T-helper 1 cell treated with Interleukin-12 subunit alpha and Interleukin-12 subunit beta and Interleukin-4 antibody, amounts not matched to agents 30 μg/mL and 1 μg/mL, for 36 hours (primary cell): ENCODE data around the gene CTNNBIP1.
A peak's percentile ranks its signal among the peaks of the same experiment; 100 is the strongest.

Experiments used
- H3K27ac Mint-ChIP-seq: one replicate; pipeline ENCODE4 v1.8.0; 2021; ENCODE audit warnings: mild to moderate bottlenecking, mixed read lengths
- H3K27me3 Mint-ChIP-seq: one replicate; pipeline ENCODE4 v1.8.0; 2021; ENCODE audit warnings: low read depth, mixed read lengths
- H3K36me3 Mint-ChIP-seq: one replicate; pipeline ENCODE4 v1.8.0; 2021; ENCODE audit warnings: low read depth, mixed read lengths
- H3K4me1 Mint-ChIP-seq: one replicate; pipeline ENCODE4 v1.8.0; 2021; ENCODE audit warnings: low read depth, mixed read lengths
- H3K4me3 Mint-ChIP-seq: one replicate; pipeline ENCODE4 v1.8.0; 2021; ENCODE audit warnings: mild to moderate bottlenecking, moderate library complexity, mixed read lengths
- H3K9me3 Mint-ChIP-seq: one replicate; pipeline ENCODE4 v1.8.0; 2021; ENCODE audit warnings: mixed read lengths

Gene CTNNBIP1

GRCh38 chr1:9875636-9876000 lies 34.5 kb downstream of the CTNNBIP1 start:
- H3K9me3 Mint-ChIP-seq, result no peaks in the 10 kb centered on the region
- no peaks in the 10 kb centered on the region for H3K27me3 Mint-ChIP-seq
- no peak overlapping the region for H3K27ac Mint-ChIP-seq
- H3K36me3 Mint-ChIP-seq, result no peaks in the 10 kb centered on the region
- no peak overlapping the region for H3K4me3 Mint-ChIP-seq
- H3K4me1 Mint-ChIP-seq, result peaks cover 6% of the 10 kb centered on the region

GRCh38 chr1:9874959-9875635 lies 35.0 kb downstream of the CTNNBIP1 start:
- Mint-ChIP-seq H3K9me3 (no peaks in the 10 kb centered on the region), H3K27ac (peak overlapping the region; percentile 50), H3K4me3 (no peak overlapping the region), H3K27me3 (no peaks in the 10 kb centered on the region), H3K4me1 (peaks cover 6% of the 10 kb centered on the region), H3K36me3 (no peaks in the 10 kb centered on the region)

GRCh38 chr1:9874412-9874811 lies 35.7 kb downstream of the CTNNBIP1 start:
- Mint-ChIP-seq H3K4me1 (peaks cover 6% of the 10 kb centered on the region), H3K36me3 (no peaks in the 10 kb centered on the region), H3K27ac (no peak overlapping the region), H3K27me3 (no peaks in the 10 kb centered on the region), H3K4me3 (no peak overlapping the region), H3K9me3 (no peaks in the 10 kb centered on the region)

GRCh38 chr1:9873992-9874391 lies 36.1 kb downstream of the CTNNBIP1 start:
- Mint-ChIP-seq H3K36me3 (no peaks in the 10 kb centered on the region), H3K9me3 (no peaks in the 10 kb centered on the region), H3K27me3 (no peaks in the 10 kb centered on the region), H3K27ac (no peak overlapping the region), H3K4me1 (peaks cover 6% of the 10 kb centered on the region), H3K4me3 (no peak overlapping the region)

GRCh38 chr1:9873385-9873784 lies 36.7 kb downstream of the CTNNBIP1 start:
- H3K27ac Mint-ChIP-seq, result no peak overlapping the region
- H3K9me3 Mint-ChIP-seq, result no peaks in the 10 kb centered on the region
- no peak overlapping the region for H3K4me3 Mint-ChIP-seq
- H3K36me3 Mint-ChIP-seq, result no peaks in the 10 kb centered on the region
- no peaks in the 10 kb centered on the region for H3K27me3 Mint-ChIP-seq
- H3K4me1 Mint-ChIP-seq, result peaks cover 6% of the 10 kb centered on the region

- H3K4me1 Mint-ChIP-seq, result peaks cover 6% of the 10 kb centered on the region
- no peak overlapping the region for H3K4me3 Mint-ChIP-seq
- H3K36me3 Mint-ChIP-seq, result no peaks in the 10 kb centered on the region
- H3K27me3 Mint-ChIP-seq, result no peaks in the 10 kb centered on the region
- no peaks in the 10 kb centered on the region for H3K9me3 Mint-ChIP-seq
- H3K27ac Mint-ChIP-seq, result no peak overlapping the region
These were observed 37.5 kb downstream of the CTNNBIP1 start for GRCh38 chr1:9872430-9873165.

- H3K36me3 Mint-ChIP-seq, result no peaks in the 10 kb centered on the region
- H3K27me3 Mint-ChIP-seq, result no peaks in the 10 kb centered on the region
- H3K4me1 Mint-ChIP-seq, result peaks cover 8% of the 10 kb centered on the region
- no peaks in the 10 kb centered on the region for H3K9me3 Mint-ChIP-seq
- no peak overlapping the region for H3K4me3 Mint-ChIP-seq
- H3K27ac Mint-ChIP-seq, result no peak overlapping the region
These were observed 38.2 kb downstream of the CTNNBIP1 start for GRCh38 chr1:9871707-9872425.

- Mint-ChIP-seq H3K27ac (no peak overlapping the region), H3K27me3 (no peaks in the 10 kb centered on the region), H3K9me3 (no peaks in the 10 kb centered on the region), H3K4me3 (no peak overlapping the region), H3K36me3 (no peaks in the 10 kb centered on the region), H3K4me1 (peaks cover 9% of the 10 kb centered on the region)
These were observed 39.0 kb downstream of the CTNNBIP1 start for GRCh38 chr1:9871021-9871420.

- Mint-ChIP-seq H3K4me3 (no peak overlapping the region), H3K27me3 (no peaks in the 10 kb centered on the region), H3K9me3 (no peaks in the 10 kb centered on the region), H3K27ac (no peak overlapping the region), H3K4me1 (peaks cover 7% of the 10 kb centered on the region), H3K36me3 (no peaks in the 10 kb centered on the region)
These were observed 39.5 kb downstream of the CTNNBIP1 start for GRCh38 chr1:9870572-9870971.

- Mint-ChIP-seq H3K27ac (no peak overlapping the region), H3K4me1 (peaks cover 3% of the 10 kb centered on the region), H3K9me3 (no peaks in the 10 kb centered on the region), H3K27me3 (no peaks in the 10 kb centered on the region), H3K4me3 (no peak overlapping the region), H3K36me3 (no peaks in the 10 kb centered on the region)
These were observed 40.2 kb downstream of the CTNNBIP1 start for GRCh38 chr1:9869831-9870251.

GRCh38 chr1:9868244-9868590 lies 41.9 kb downstream of the CTNNBIP1 start:
- no peaks in the 10 kb centered on the region for H3K27me3 Mint-ChIP-seq

GRCh38 chr1:9867408-9868243 lies 42.4 kb downstream of the CTNNBIP1 start:
- no peaks in the 10 kb centered on the region for H3K36me3 Mint-ChIP-seq
- H3K27ac Mint-ChIP-seq, result no peak overlapping the region
- H3K4me1 Mint-ChIP-seq, result peaks cover 3% of the 10 kb centered on the region
- no peaks in the 10 kb centered on the region for H3K27me3 Mint-ChIP-seq
- H3K4me3 Mint-ChIP-seq, result no peak overlapping the region
- no peaks in the 10 kb centered on the region for H3K9me3 Mint-ChIP-seq

More at GRCh38 chr1:9868244-9868590, 41.9 kb downstream of the CTNNBIP1 start:
- Mint-ChIP-seq H3K4me3 (no peak overlapping the region), H3K9me3 (no peaks in the 10 kb centered on the region), H3K36me3 (no peaks in the 10 kb centered on the region), H3K27ac (no peak overlapping the region), H3K4me1 (peaks cover 3% of the 10 kb centered on the region)

- Mint-ChIP-seq H3K27ac (no peak overlapping the region), H3K27me3 (no peaks in the 10 kb centered on the region)
These were observed 43.2 kb downstream of the CTNNBIP1 start for GRCh38 chr1:9866836-9867235.

GRCh38 chr1:9865724-9866123 lies 44.3 kb downstream of the CTNNBIP1 start:
- Mint-ChIP-seq H3K9me3 (no peaks in the 10 kb centered on the region), H3K4me1 (peaks cover 3% of the 10 kb centered on the region), H3K36me3 (no peaks in the 10 kb centered on the region), H3K4me3 (no peak overlapping the region), H3K27ac (no peak overlapping the region), H3K27me3 (no peaks in the 10 kb centered on the region)

More at GRCh38 chr1:9866836-9867235, 43.2 kb downstream of the CTNNBIP1 start:
- no peak overlapping the region for H3K4me3 Mint-ChIP-seq
- H3K36me3 Mint-ChIP-seq, result no peaks in the 10 kb centered on the region
- peaks cover 3% of the 10 kb centered on the region for H3K4me1 Mint-ChIP-seq
- H3K9me3 Mint-ChIP-seq, result no peaks in the 10 kb centered on the region
